HS-5 (cell line): Measurements from ENCODE around the gene MIDN.

ENCODE experiments used
- DNase-seq: peaks from one replicate; pipeline ENCODE4 v3.0.0-alpha.2; 2012; ENCODE audit warnings: low read depth

MIDN gene

GRCh38 chr19:1259206-1259875 lies 11.0 kb downstream of the MIDN start:
- no peak for DNase-seq

GRCh38 chr19:1259876-1260748 lies 11.7 kb downstream of the MIDN start:
- DNase-seq, result no peak

- no peak for DNase-seq
Observed at GRCh38 chr19:1260749-1261537, 12.6 kb downstream of the MIDN start.

- no peak for DNase-seq
Observed at GRCh38 chr19:1261538-1261797, 13.1 kb downstream of the MIDN start.

- DNase-seq, result no peak
Observed at GRCh38 chr19:1261798-1262622, 13.6 kb downstream of the MIDN start.

- DNase-seq, result no peak
Observed at GRCh38 chr19:1262623-1263123, 14.3 kb downstream of the MIDN start.

- DNase-seq, result no peak
Observed at GRCh38 chr19:1263188-1263587, 14.8 kb downstream of the MIDN start.

- no peak for DNase-seq
Observed at GRCh38 chr19:1264801-1265614, 16.6 kb downstream of the MIDN start.

GRCh38 chr19:1265615-1266128 lies 17.3 kb downstream of the MIDN start:
- DNase-seq, result no peak

GRCh38 chr19:1266129-1266915 lies 17.9 kb downstream of the MIDN start:
- DNase-seq, result no peak

- DNase-seq, result no peak
Observed at GRCh38 chr19:1266916-1267476, 18.6 kb downstream of the MIDN start.

- DNase-seq, result no peak
Observed at GRCh38 chr19:1267477-1268225, 19.3 kb downstream of the MIDN start.

- DNase-seq, result no peak
Observed at GRCh38 chr19:1268226-1269064, 20.1 kb downstream of the MIDN start.

GRCh38 chr19:1269065-1269477 lies 20.7 kb downstream of the MIDN start, which contains the start of gene CIRBP:
CIRBP (plus strand) TSS chr19:1269332; CDS start chr19:1270934, 1,602 bp downstream.
- no peak for DNase-seq

- DNase-seq, result no peak
Observed at GRCh38 chr19:1269478-1270212, 21.3 kb downstream of the MIDN start.

- no peak for DNase-seq
Observed at GRCh38 chr19:1270213-1270853, 21.9 kb downstream of the MIDN start.
